DMS53 (cell line): ENCODE measurements around the gene UGT1A1.
"Not testable (repeated sequence)": the region's sequence is repeated elsewhere in the genome, so short reads cannot be mapped to it uniquely, and the experiment has no call there.

ENCODE experiments used
- DNase-seq: peaks from one replicate; lab custom pipeline; 2025; lab: John Stamatoyannopoulos, UW

The UGT1A1 gene

DNA sequence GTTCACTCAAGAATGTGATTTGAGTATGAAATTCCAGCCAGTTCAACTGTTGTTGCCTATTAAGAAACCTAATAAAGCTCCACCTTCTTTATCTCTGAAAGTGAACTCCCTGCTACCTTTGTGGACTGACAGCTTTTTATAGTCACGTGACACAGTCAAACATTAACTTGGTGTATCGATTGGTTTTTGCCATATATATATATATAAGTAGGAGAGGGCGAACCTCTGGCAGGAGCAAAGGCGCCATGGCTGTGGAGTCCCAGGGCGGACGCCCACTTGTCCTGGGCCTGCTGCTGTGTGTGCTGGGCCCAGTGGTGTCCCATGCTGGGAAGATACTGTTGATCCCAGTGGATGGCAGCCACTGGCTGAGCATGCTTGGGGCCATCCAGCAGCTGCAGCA is at the start of gene UGT1A1:
Gene UGT1A1, plus strand, starts transcription at position 228 of the 400 bp plus-strand sequence. Its CDS starts 18 bp downstream, at position 246.
- DNase-seq: peak; percentile 29

DNA sequence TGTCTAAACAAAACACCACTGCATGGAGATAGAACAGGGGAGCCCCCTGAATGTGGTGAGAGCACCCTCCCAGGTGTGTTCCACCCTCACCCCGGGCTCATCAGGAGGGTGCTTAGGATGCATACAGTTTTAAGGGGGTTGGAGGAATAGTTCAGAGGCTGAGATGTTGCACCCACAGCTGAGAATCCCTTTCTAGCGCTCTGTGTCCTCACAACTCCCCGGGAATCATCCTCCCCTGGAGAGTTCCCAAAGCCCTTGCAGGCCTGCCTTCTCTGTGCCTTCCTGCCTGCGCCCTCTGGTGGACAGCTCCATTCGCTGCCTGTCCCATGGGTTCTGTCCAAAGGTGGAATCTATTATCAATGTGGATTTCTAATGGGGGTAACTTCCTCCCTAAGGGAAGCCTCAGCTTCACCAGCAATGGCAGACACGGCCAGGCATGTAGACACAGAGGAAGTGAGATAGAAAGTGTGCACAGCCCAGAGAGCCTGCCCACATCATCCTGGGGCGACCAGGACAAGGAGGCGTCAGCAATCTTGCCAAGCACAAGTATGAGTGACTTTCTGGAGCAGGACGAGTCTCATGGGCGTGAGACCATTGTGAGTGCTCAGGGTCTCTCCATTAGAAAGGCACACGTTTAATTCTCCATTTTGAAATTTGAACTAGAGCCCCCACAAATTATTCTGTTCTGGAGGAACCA is 48.6 kb upstream of the UGT1A1 start:
- peak; percentile 83 for DNase-seq

DNA sequence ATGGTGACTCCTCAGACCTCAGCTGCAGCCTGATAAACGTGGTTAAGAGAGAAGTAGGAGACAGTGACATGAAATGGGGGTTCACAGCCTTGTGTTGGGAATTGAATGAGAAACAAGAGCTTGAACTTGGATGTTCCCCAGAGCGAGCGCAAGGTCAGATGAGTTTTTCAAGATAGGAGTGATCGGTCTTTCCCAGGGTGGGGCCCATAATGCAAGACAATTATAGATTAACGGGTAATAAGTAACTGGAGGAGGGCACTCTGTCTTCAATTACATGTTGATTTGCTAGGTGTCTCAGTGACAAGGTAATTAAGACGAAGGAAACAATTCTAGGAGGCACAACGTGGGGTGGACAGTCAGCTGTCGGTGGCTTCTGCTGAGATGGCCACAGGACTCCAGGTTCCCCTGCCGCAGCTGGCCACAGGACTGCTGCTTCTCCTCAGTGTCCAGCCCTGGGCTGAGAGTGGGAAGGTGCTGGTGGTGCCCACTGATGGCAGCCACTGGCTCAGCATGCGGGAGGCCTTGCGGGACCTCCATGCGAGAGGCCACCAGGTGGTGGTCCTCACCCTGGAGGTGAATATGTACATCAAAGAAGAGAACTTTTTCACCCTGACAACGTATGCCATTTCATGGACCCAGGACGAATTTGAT is 47.3 kb upstream of the UGT1A1 start, which contains the start of gene UGT1A5:
Gene UGT1A5, plus strand, starts transcription at position 297 of the 651 bp plus-strand sequence. Its CDS starts 85 bp downstream, at position 382.
- DNase-seq: no peak

DNA sequence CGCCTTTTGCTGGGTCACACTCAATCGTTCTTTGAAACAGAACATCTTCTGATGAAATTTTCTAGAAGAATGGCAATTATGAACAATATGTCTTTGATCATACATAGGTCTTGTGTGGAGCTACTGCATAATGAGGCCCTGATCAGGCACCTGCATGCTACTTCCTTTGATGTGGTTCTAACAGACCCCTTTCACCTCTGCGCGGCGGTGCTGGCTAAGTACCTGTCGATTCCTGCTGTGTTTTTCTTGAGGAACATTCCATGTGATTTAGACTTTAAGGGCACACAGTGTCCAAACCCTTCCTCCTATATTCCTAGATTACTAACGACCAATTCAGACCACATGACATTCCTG is 46.8 kb upstream of the UGT1A1 start:
- DNase-seq: no peak

DNA sequence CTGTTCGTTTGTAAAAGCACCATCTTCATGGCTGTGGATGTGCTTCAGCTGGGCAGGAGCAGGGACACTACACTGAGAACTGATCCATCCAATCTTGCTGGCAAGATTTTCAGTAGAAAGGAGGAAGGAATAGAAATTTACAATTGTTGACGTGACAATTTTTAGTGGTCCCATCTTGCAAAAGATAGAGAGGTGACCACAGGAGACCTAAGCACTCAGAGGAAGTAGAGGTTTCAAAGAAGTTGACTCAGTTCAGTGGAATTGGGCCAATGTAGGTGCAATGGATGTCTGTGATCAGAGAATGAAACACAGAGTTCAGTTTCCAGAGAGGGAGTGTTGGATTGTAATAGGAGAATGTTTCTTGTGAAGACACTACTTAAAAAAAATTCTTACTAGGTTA is 45.9 kb upstream of the UGT1A1 start:
- no peak for DNase-seq

DNA sequence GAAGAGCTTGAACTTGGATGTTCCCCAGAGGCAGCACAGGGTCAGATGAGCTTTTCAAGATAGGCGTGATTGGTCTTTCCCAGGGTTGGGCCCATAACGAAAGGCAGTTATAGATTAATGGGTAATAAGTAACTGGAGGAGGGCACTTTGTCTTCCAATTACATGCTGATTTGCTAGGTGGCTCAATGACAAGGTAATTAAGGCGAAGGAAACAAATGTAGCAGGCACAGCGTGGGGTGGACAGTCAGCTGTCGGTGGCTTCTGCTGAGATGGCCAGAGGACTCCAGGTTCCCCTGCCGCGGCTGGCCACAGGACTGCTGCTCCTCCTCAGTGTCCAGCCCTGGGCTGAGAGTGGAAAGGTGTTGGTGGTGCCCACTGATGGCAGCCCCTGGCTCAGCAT is 41.5 kb upstream of the UGT1A1 start, which contains the start of gene UGT1A4:
Gene UGT1A4, plus strand, starts transcription at position 185 of the 400 bp plus-strand sequence. Its CDS starts 85 bp downstream, at position 270.
- DNase-seq: no peak

DNA sequence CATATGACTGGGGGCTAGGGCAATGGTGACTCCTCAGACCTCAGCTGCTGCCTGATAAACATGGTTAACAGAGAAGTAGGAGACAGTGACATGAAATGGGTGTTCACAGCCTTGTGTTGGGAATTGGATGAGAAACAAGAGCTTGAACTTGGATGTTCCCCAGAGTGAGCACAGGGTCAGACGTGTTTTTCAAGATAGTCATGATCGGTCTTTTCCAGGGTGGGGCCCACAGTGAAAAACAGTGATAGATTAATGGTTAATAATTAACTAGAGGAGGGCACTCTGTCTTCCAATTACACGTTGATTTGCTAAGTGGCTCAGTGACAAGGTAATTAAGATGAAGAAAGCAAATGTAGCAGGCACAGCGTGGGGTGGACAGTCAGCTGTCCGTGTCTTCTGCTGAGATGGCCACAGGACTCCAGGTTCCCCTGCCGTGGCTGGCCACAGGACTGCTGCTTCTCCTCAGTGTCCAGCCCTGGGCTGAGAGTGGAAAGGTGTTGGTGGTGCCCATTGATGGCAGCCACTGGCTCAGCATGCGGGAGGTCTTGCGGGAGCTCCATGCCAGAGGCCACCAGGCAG is 31.3 kb upstream of the UGT1A1 start, which contains the start of gene UGT1A3:
Gene UGT1A3, plus strand, starts transcription at position 320 of the 579 bp plus-strand sequence. Its CDS starts 85 bp downstream, at position 405.
- no peak for DNase-seq

DNA sequence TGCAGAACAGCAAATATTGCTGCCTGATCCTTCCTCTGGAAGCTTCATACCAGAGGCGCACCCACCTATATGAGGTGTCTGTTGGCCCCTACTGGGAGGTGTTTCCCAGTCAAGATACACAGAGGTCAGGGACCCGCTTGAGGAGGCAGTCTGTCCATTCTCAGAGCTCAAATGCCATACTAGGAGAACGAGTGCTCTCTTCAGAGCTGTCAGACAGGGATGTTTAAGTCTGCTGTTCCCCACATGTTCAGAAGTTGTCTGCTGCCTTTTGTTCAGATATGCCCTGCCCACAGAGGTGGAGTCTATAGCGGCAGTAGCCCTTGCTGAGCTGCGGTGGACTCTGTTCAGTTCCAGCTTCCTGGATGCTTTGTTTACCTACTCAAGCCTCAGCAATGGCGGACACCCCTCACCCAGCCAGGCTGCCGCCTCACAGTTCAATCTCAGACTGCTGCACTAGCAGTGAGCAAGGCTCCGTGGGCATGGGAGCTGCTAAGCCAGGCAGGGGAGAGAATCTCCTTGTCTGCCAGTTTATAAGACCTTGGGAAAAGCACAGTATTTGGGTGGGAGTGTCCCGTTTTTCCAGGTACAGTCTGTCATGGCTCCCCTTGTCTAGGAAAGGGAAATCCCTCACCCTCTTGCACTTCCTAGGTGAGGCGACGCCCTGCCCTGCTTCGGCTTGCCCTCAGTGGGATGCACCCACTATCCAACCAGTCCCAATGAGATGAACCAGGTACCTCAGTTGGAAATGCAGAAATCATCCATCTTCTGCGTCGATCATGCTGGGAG is 23.0 kb upstream of the UGT1A1 start:
- DNase-seq: peak; percentile 33

DNA sequence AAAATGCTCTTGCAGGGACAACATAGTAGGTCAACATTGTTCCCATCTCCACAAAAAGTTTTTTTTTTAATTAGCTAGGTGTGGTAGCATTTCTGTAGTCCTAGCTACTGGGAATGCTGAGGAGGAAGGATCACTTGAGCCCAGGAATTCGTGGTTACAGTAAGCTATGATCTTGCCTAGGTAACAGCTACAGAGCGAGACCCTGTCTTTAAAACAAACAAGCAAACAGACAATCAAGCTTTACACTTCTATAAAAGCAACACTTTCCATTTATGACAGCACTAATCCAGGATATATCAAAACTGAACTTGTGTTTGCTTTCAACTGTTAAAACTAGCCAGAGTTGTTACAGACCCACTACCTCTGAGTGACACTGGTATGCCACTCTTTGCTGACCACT is 19.2 kb upstream of the UGT1A1 start:
- DNase-seq: no peak

DNA sequence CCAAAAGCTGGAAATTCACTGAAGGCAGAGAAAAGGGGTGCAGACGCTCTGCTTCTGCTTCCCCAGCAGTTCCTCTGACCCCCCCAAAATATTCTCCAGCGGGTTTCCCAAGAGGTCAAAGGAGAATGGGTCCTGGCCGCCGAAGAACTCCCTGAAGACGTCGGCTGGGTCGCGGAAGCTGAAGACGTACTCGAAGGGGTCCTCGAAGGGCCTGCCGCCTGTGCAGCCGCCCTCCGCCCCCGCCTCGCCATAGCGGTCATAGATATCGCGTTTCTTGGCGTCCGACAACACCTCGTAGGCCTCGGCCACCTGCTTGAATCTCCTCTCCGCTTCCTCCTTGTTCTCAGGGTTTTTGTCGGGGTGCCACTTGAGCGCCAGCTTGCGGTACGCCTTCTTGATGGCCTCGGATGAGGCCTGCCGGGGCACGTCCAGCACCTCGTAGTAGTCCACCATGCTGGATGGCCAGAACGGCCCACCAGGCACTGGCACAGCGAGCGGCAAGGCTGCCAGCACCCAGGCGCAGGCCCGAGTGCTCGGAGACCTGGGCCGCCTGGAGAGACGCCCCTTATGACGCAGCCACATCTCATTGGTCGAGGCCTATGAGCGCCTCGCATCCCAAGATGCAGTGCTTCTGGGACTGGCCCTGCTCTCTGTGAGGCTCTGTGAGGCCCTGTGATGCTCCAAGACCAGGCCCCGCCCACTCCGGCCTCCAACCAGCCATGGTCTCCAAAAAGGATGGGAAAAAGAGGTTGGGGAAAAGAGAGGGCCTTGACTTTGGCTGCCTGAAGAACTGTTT is 16.4 kb upstream of the UGT1A1 start:
- DNase-seq: no peak

DNA sequence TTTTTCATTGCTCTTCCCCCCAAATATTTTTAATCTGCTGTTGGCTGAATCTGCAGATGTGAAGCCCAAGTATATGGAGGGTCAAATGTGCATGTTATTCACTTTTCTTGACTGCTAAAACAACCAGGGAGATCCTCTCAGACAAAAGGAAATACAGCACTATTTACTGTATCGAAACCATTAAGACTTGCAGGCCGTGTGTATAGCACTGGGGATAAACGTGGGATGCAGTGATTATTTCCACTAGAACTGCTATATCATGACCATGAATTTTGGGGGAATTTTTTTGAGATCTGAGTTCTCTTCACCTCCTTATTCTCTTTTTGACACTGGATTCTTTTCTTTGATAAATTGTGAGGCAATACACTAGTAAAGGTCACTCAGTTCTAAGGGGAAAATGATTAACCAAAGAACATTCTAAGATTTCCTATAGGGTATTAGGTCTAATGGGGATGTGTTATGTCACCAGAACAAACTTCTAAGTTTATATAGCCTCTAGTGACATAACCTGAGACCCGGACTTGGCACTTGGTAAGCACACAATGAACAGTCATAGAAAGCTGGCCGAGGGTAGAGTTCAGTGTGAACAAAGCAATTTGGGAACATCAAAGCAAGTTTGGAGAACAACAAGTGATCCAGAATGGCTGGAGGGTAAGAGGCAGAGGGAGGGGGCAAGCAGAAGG is 14.9 kb upstream of the UGT1A1 start:
- DNase-seq: no peak

DNA sequence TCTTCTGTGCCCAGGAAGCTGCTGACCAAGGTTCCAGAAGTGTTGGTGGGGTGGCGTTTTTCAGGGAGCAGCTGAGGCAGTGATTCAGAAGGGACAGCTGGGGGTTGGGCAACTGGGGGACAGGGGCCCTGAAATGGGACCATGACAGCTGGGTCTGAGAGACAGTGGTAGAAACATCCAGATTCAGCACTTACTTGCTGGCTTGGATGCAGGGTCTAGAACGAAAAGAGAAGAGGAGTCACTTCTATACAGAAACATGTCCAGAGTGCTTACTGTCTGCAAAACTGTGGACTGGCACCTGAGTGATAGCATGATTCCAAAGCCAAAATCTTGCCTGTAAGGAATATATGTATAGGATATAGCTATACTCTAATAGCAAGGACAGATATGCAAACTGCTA is 14.2 kb upstream of the UGT1A1 start:
- DNase-seq: not testable (repeated sequence)

DNA sequence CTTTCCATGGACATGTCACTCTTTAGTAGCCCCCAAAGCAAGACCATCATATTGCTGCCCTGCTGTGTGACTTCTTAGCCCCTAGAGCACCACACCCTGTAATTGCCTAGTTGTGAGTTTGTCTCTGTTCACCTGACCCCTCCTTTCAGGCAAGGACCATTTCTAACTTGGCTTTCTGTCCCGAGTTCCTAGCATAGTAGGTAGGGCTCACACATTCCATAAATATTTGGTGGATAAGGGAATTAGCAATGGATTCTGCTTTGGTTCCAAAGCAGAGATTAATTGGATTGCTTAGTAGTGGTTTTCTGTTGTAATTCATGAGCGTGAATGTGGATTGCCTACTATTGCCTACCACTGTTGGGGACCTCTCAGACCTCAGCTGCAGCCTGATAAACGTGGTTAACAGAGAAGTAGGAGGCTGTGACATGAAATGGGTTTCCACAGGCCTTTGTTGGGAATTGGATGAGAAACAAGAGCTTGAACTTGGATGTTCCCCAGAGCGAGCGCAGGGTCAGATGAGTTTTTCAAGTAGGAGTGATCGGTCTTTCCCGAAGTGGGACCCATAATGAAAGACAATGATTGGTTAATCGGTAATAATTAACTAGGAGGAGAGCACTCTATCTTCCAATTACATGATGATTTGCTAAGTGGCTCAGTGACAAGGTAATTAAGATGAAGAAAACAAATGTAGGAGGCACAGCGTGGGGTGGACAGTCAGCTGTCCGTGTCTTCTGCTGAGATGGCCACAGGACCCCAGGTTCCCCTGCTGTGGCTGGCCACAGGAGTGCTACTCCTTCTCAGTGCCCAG is 13.4 kb upstream of the UGT1A1 start:
- no peak for DNase-seq

DNA sequence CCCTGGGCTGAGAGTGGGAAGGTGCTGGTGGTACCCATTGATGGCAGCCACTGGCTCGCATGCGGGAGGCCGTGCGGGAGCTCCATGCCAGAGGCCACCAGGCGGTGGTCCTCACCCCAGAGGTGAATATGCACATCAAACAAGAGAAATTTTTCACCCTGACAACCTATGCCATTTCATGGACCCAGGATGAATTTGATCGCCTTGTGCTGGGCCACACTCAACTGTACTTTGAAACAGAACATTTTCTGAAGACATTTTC is 12.9 kb upstream of the UGT1A1 start:
- DNase-seq: no peak

DNA sequence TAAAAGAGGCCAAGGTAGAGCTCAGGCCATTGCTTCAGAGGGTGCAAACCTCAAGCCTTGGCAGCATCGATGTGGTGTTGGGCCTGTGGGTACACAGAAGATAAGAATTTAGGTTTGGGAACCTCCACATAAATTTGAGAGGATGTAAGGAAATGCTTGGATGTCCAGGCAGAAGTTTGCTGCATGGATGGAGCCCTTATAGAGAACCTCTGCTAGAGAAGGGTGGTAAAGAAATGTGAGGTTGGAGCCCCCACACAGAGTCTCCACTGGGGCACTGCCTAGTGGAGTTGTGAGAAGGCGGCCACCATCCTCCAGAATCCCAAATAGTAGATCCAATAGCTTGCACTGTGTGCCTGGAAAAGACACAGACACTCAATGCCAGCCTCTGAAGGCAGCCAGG is 9.4 kb upstream of the UGT1A1 start:
- DNase-seq: not testable (repeated sequence)

DNA sequence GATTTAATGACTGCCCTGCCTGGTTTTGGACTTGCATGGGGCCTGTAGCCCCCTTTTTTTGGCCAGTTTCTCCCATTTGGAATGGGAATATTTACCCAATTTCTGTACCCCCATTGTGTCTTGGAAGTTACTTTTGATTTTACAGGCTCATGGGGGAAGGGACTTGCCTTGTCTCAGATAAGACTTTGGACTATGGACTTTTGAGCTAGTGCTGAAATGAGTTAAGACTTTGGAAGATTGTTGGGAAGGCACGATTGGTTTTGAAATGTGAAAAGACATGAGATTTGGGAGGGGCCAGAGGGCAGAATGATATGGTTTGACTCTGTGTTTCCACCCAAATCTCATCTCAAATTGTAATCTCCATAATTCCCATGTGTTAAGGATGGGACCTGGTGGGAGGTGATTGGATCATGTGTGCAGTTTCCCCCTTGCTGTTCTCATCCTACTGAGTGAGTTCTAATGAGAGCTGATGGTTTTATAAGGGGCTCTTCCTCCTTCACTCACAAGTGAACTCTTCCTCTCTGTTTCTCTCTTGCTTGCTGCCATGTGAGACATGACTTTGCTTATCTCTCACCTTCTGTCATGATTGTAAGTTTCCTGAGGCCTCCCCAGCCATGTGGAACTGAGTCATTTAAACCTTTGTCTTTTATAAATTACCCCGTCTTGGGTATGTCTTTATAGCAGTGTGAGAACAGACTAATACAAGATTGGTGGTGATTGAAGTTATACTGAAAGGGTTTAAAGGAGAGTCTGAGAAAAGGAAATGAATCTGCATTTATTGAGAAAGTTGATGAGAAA is 8.7 kb upstream of the UGT1A1 start:
- DNase-seq: not testable (repeated sequence)

DNA sequence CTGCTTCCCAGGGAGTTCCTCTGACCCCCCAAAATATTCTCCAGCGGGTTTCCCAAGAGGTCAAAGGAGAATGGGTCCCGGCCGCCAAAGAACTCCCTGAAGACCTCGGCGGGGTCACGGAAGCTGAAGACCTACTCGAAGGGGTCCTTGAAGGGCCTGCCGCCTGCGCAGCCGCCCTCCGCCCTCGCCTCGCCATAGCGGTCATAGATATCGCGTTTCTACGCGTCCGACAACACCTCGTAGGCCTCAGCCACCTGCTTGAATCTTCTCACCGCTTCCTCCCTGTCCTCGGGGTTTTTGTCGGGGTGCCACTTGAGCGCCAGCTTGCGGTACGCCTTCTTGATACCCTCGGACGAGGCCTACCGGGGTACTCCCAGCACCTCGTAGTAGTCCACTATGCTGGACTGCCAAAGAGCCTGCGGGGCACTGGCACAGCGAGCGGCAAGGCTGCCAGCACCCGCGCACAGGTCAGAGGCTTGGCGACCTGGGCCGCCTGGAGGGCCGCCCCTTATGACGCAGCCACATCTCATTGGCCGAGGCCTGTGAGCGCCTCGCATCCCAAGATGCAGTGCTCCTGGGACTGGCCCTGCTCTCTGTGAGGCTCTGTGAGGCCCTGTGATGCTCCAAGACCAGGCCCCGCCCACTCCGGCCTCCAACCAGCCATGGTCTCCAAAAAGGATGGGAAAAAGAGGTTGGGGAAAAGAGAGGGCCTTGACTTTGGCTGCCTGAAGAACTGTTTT is 5.0 kb upstream of the UGT1A1 start:
- DNase-seq: no peak

DNA sequence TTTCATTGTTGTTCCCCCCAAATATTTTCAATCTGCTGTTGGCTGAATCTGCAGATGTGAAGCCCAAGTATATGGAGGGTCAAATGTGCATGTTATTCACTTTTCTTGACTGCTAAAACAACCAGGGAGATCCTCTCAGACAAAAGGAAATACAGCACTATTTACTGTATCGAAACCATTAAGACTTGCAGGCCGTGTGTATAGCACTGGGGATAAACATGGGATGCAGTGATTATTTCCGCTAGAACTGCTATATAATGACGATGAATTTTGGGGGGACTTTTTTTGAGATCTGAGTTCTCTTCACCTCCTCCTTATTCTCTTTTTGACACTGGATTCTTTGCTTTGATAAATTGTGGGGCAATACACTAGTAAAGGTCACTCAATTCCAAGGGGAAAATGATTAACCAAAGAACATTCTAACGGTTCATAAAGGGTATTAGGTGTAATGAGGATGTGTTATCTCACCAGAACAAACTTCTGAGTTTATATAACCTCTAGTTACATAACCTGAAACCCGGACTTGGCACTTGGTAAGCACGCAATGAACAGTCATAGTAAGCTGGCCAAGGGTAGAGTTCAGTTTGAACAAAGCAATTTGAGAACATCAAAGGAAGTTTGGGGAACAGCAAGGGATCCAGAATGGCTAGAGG is 3.5 kb upstream of the UGT1A1 start:
- no peak for DNase-seq
